Lung (tissue), 12 donors: ENCODE measurements around the gene DHRS1. TPM values are rescaled to one million over a fixed set of nuclear protein-coding genes. Genes with fewer than 3 reads are reported as not detected.

Experiments
- ATAC-seq: fragments of 200-7000 bp; cut with Tn5 transposase; one replicate; pipeline ENCODE4 v1.9.1; 2020; ENCODE audit warnings: moderate number of reproducible peaks; ENCODE audit not compliant: insufficient read depth, low FRiP score
- DNase-seq, 3 donors: peaks; one replicate each; pipeline ENCODE4 v3.0.0-alpha.2; 2013 to 2017
- H3K27ac ChIP-seq, 2 donors: one replicate each; pipeline ENCODE4 v1.5.1; 2013; ENCODE audit warnings: mild to moderate bottlenecking in 2 of 2, moderate library complexity in 2 of 2, control low read depth in 1 of 2, inconsistent platforms in 1 of 2, low read depth in 1 of 2, low read length in 1 of 2
- H3K27me3 ChIP-seq, 3 donors: one replicate each; pipeline ENCODE4 v1.5.1; 2013; ENCODE audit warnings: low read length in 2 of 3; ENCODE audit not compliant: control insufficient read depth in 3 of 3, insufficient read depth in 3 of 3
- H3K36me3 ChIP-seq, 4 donors: one replicate each; pipeline ENCODE4 v1.5.1; 2013; ENCODE audit warnings: low read length in 4 of 4, mild to moderate bottlenecking in 1 of 4, moderate library complexity in 1 of 4; ENCODE audit not compliant: control insufficient read depth in 4 of 4, insufficient read depth in 4 of 4
- H3K4me1 ChIP-seq, 5 donors: one replicate each; pipeline ENCODE4 v1.5.1; 2013; ENCODE audit warnings: low read length in 5 of 5, mild to moderate bottlenecking in 2 of 5, moderate library complexity in 1 of 5; ENCODE audit not compliant: control insufficient read depth in 5 of 5, insufficient read depth in 5 of 5
- H3K4me3 ChIP-seq: one replicate; pipeline ENCODE4 v1.5.1; 2013; ENCODE audit warnings: mild to moderate bottlenecking, control low read depth, moderate library complexity
- H3K9ac ChIP-seq, 2 donors: one replicate each; pipeline ENCODE4 v1.5.1; 2013; ENCODE audit warnings: low read length in 2 of 2, control low read depth in 1 of 2; ENCODE audit not compliant: insufficient read depth in 1 of 2
- H3K9me3 ChIP-seq, 4 donors: one replicate each; pipeline ENCODE4 v1.5.1; 2013; ENCODE audit warnings: low read length in 3 of 4, mild to moderate bottlenecking in 1 of 4, moderate library complexity in 1 of 4; ENCODE audit not compliant: control insufficient read depth in 4 of 4, insufficient read depth in 3 of 4
- CTCF ChIP-seq: IDR thresholded peaks from 2 replicates; pipeline ENCODE4 v1.5.1; 2012; ENCODE audit warnings: mild to moderate bottlenecking; ENCODE audit errors: control extremely low read depth, extremely low read depth
- WGBS, 2 donors: extraction: QIAGEN DNeasy Blood & Tissue Kit; methylation state at CpG; one replicate each; pipeline ENCODE4 v1.1.7; 2013; 5-methylcytosine and 5-hydroxymethylcytosine counted together
- polyA plus RNA-seq, 2 donors: library from polyadenylated mRNA; stranded (reverse); fragments of 200-250 nt; gene quantifications; one replicate each; pipeline ENCODE4 v1.2.1, GENCODE V29; 2013
- total RNA-seq, 2 donors: library from RNA; depleted of rRNA in 1 of 2; stranded (reverse); fragments of >200 nt in 1 of 2; gene quantifications; one replicate each; pipeline ENCODE4 v1.2.1, GENCODE V29; 2014 to 2021
- donor health status: control.
- donor health status: control.
- donor health status: Bipolar disorder and iron deficiency.
- donor health status: healthy.
- donor health status: DM: yes; HTN: yes; CAD: no.

DHRS1 gene
- total and polyA plus RNA-seq, 4 donors, result 20.6 to 27.8 (median 22.4) TPM

- no peaks in the 10 kb centered on the region for H3K36me3 ChIP-seq
- H3K27ac ChIP-seq, result no peak overlapping the region
- ATAC-seq (no peak), DNase-seq (no peak)
- H3K9ac ChIP-seq, result no peak overlapping the region
- no peak for TF ChIP-seq CTCF
- H3K4me1 ChIP-seq, result peaks cover 0 to 9% (median 2%) of the 10 kb centered on the region in 5 donors
- H3K9me3 ChIP-seq, result no peaks in the 10 kb centered on the region
- H3K27me3 ChIP-seq, result peaks cover 0 to 30% (median 29%) of the 10 kb centered on the region in 3 donors
- 77 to 79% methylated on average over 7 of the region's 7 CpGs for WGBS, 2 donors
- H3K4me3 ChIP-seq, result no peak overlapping the region
These were observed 44.4 kb upstream of the DHRS1 start for GRCh38 chr14:24343795-24344660.

GRCh38 chr14:24342889-24343288, 43.3 kb upstream of the DHRS1 start:
- WGBS, 2 donors, result 96 to 99% methylated on average over 4 of the region's 4 CpGs

DNA sequence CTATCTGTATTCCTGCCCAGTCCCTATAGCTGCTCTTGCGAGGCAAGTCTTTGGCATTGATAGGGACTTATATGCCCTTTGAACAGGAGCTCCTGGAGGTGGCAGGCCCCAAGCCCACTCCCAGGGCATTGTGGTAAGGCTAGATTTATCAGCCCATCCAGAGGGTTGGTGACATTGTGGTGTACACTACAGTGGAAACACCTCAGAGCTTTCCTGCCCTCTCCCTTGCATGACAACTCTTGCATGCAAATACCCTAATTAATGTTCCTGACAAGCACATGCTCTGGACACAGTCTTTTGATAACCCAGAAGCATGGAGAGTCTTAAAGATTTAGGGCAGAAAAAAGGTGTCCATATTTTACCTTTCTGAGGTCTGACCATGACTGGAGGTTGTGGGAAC, 41.0 kb upstream of the DHRS1 start:
- Histone ChIP-seq H3K27me3 (peaks cover 0 to 54% (median 44%) of the 10 kb centered on the region in 3 donors), H3K4me3 (no peak overlapping the region), H3K36me3 (peaks cover 0 to 5% (median 0%) of the 10 kb centered on the region in 4 donors), H3K9me3 (no peaks in the 10 kb centered on the region), H3K4me1 (peaks cover 0 to 17% (median 7%) of the 10 kb centered on the region in 5 donors), H3K27ac (no peak overlapping the region), H3K9ac (no peak overlapping the region)
- TF ChIP-seq CTCF, result no peak
- ATAC-seq, result no peak
- 98 to 100% methylated on average over 1 of the region's 1 CpG for WGBS, 2 donors
- DNase-seq, result no peak

More at GRCh38 chr14:24342889-24343288, 43.3 kb upstream of the DHRS1 start:
- peaks cover 0 to 33% (median 32%) of the 10 kb centered on the region in 3 donors for H3K27me3 ChIP-seq
- H3K9me3 ChIP-seq, result no peaks in the 10 kb centered on the region
- H3K27ac ChIP-seq, result no peak overlapping the region
- no peak overlapping the region for H3K9ac ChIP-seq
- DNase-seq (no peak), ATAC-seq (no peak)
- H3K36me3 ChIP-seq, result no peaks in the 10 kb centered on the region
- H3K4me3 ChIP-seq, result no peak overlapping the region
- no peak for TF ChIP-seq CTCF
- H3K4me1 ChIP-seq, result peaks cover 0 to 14% (median 7%) of the 10 kb centered on the region in 5 donors
